Esophagus muscularis mucosa (tissue), 4 donors: ENCODE results near the gene STAT5B. TPM values are rescaled to one million over a fixed set of nuclear protein-coding genes. Genes with fewer than 3 reads are reported as not detected.
A peak's percentile ranks its signal among the peaks of the same experiment; 100 is the strongest.

Source experiments
- DNase-seq: peaks from one replicate; pipeline ENCODE4 v3.0.0-alpha.2; 2017; ENCODE audit errors: extremely low spot score
- H3K27ac ChIP-seq, 4 donors: fragments of 200-600 bp; sonication (generic); replicated peaks in 1 of 4; 1 replicate in 3 of 4; 2 replicates in 1 of 4; pipeline ENCODE4 v1.5.1; 2016 to 2019; ENCODE audit warnings: mild to moderate bottlenecking in 1 of 4
- H3K27me3 ChIP-seq, 4 donors: fragments of 200-600 bp; sonication (generic); one replicate each; pipeline versions ENCODE4 v1.5.1 to v1.6.0; 2016 to 2019
- H3K36me3 ChIP-seq, 4 donors: fragments of 200-600 bp; sonication (generic); one replicate each; pipeline ENCODE4 v1.5.1; 2016 to 2019
- H3K4me1 ChIP-seq, 4 donors: fragments of 200-600 bp; sonication (generic); one replicate each; pipeline ENCODE4 v1.5.1; 2016 to 2019
- H3K4me3 ChIP-seq, 4 donors: fragments of 200-600 bp; sonication (generic); 1 replicate in 2 of 4; 2 replicates in 2 of 4; pipeline ENCODE4 v1.5.1; 2016 to 2019; ENCODE audit warnings: mild to moderate bottlenecking in 4 of 4, moderate library complexity in 1 of 4
- H3K9me3 ChIP-seq, 4 donors: fragments of 200-600 bp; sonication (generic); 1 replicate in 3 of 4; 2 replicates in 1 of 4; pipeline ENCODE4 v1.5.1; 2016 to 2019
- CTCF ChIP-seq, 3 experiments: fragments of 200-600 bp in 2 of 3; fragments of 450-650 bp in 1 of 3; sonication (generic) in 2 of 3; IDR thresholded peaks; one replicate each; pipeline ENCODE4 v1.5.1; 2017 to 2019; ENCODE audit warnings: antibody characterized with exemption in 3 of 3, mild to moderate bottlenecking in 2 of 3, moderate library complexity in 1 of 3
- EP300 ChIP-seq: sonication (generic); formaldehyde crosslinking; IDR thresholded peaks from one replicate; pipeline ENCODE4 v1.6.1; 2017; ENCODE audit warnings: antibody characterized with exemption
- POLR2A ChIP-seq: fragments of 450-650 bp; IDR thresholded peaks from one replicate; pipeline ENCODE4 v1.6.1; 2017; ENCODE audit warnings: antibody characterized with exemption, moderate library complexity, mild to moderate bottlenecking, low read depth
- POLR2AphosphoS5 ChIP-seq, 2 donors: sonication (generic); formaldehyde crosslinking; IDR thresholded peaks; one replicate each; pipeline ENCODE4 v1.6.1; 2017; ENCODE audit warnings: antibody characterized with exemption in 2 of 2
- WGBS: methylation state at CpG from one replicate; pipeline ENCODE4 v1.1.5; 2018; 5-methylcytosine and 5-hydroxymethylcytosine counted together
- intact Hi-C: fragments of 100-400 bp; cut with DNase I; formaldehyde crosslinking; loops from one replicate; pipeline ENCODE4 v1.15.1; 2023
- total RNA-seq, 4 donors: library from RNA; depleted of rRNA; stranded (reverse); fragments of >200 nt; gene quantifications; one replicate each; pipeline versions ENCODE4 v1.1.0 to v1.2.1, GENCODE V29; 2016

STAT5B gene
- total RNA-seq, 4 donors from 2014 or later = 75.0 to 93.4 (median 85.2) TPM

DNA sequence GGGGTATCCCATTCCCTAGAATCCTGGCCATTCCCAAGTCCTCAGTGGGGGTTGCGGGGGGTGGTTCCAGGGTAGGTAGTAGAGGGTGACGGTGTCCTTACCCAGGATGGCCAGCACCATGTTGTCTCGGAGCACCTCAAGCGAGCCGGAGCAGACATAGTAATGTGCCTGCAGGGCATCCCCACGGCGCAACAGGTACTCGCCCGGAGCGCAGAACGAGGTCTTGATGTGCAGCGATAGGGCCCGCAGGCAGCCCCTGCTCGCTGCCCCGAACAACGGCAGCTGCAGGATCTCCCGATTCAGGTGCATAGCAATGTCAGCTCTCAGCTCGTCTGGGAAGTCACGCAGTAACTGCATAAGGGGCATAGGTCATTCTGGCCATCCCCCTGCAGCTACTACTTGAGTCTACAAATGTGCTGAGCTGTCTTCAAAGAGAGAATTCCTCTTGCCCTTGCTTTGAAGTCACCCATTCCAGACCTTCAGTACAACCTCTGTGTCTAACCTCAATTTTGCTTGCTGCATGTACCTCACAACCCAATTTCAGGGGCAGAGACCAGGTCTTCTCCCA lies 109.9 kb downstream of the STAT5B start:
- no peaks in the 10 kb centered on the region for H3K36me3 ChIP-seq
- DNase-seq = no peak
- no peak overlapping the region for H3K4me3 ChIP-seq
- H3K9me3 ChIP-seq = no peaks in the 10 kb centered on the region
- intact Hi-C loops = no loop called here
- H3K27me3 ChIP-seq = peaks cover 0 to 6% (median 0%) of the 10 kb centered on the region in 4 donors
- no peak overlapping the region for H3K27ac ChIP-seq
- WGBS = 88% methylated on average over 16 of the region's 19 CpGs
- no peaks in the 10 kb centered on the region for H3K4me1 ChIP-seq
- TF ChIP-seq POLR2AphosphoS5 (IDR thresholded peaks at IDR 0.05) = no peak
- no peak for TF ChIP-seq POLR2A
- no peak for TF ChIP-seq EP300
- no peak for TF ChIP-seq CTCF (IDR thresholded peaks at IDR 0.05)

- TF ChIP-seq EP300 = no peak
- TF ChIP-seq POLR2AphosphoS5 (IDR thresholded peaks at IDR 0.05) = no peak
- no peak for TF ChIP-seq POLR2A
- no peak for TF ChIP-seq CTCF (IDR thresholded peaks at IDR 0.05)
- Histone ChIP-seq H3K9me3 (no peaks in the 10 kb centered on the region), H3K4me1 (no peaks in the 10 kb centered on the region), H3K4me3 (no peak overlapping the region), H3K27me3 (peaks cover 0 to 6% (median 0%) of the 10 kb centered on the region in 4 donors), H3K27ac (no peak overlapping the region), H3K36me3 (no peaks in the 10 kb centered on the region)
- intact Hi-C loops = no loop called here
- DNase-seq = no peak
- 84% methylated on average over 6 of the region's 6 CpGs for WGBS
These were observed 110.4 kb downstream of the STAT5B start for GRCh38 chr17:42165751-42166150.

DNA sequence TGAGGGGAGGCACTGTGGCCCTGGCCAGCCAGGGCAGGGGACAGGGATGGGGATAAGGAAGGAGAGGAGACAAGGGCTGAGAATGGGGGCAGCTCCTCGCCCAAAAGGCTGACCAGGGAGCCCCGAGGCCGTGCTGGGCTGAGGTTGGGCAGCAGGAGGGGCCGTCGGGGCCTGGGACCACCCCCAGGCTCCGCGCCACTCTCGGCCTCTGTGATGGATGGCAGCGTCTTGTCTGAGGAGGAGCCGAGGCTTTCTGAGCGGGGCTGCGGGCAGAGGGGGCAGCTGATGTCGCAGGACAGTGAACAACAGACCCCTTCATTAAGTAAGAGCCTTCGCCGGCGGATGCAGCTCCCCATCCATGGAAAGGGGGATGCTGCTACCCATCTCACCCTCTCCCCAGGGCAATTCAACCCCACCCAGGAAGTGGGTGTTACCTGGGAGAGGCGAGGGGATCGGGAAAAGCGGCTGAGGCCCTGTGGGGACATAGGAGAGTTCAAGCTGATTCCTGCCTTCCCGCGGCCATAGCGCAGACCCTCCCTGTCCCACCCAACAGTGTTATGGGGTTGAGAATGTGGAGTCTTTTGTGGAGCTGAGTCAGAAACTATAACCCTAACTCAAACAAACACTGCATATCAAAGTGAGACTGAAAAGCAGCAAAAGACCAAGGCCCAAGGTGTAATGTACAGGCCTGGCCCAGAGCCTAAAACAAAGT lies 112.3 kb downstream of the STAT5B start:
- Histone ChIP-seq H3K4me1 (no peaks in the 10 kb centered on the region), H3K36me3 (no peaks in the 10 kb centered on the region), H3K9me3 (no peaks in the 10 kb centered on the region), H3K27me3 (peaks cover 0 to 6% (median 0%) of the 10 kb centered on the region in 4 donors), H3K4me3 (no peak overlapping the region), H3K27ac (no peak overlapping the region)
- no peak for TF ChIP-seq POLR2A
- no peak for TF ChIP-seq EP300
- no peak for TF ChIP-seq POLR2AphosphoS5 (IDR thresholded peaks at IDR 0.05)
- no peak for TF ChIP-seq CTCF (IDR thresholded peaks at IDR 0.05)
- 51% methylated on average over 22 of the region's 22 CpGs for WGBS
- intact Hi-C loops = no loop called here
- DNase-seq = no peak

DNA sequence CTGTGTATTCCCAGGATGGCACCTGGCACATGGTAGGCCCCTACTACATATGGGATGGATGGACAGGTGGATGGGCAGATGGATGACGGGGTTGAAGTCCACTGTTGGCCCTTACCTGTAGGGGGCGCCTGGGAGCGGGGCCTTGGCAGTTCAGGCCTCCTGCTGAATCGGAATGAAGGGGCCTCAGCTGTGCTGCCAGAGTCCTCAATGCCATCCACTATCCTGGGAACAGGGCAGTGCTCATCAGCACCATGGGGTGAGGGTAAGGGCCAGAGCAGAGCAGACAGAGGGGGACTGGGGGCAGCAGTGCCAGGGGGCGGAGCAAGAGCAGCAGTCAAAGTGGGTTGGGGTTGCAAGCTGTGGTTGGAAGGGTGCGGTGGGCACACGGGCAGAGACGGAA lies 113.1 kb downstream of the STAT5B start:
- intact Hi-C loops = no loop called here
- Histone ChIP-seq H3K27ac (no peak overlapping the region), H3K9me3 (no peaks in the 10 kb centered on the region), H3K4me3 (no peak overlapping the region), H3K36me3 (no peaks in the 10 kb centered on the region), H3K27me3 (peaks cover 0 to 6% (median 0%) of the 10 kb centered on the region in 4 donors), H3K4me1 (no peaks in the 10 kb centered on the region)
- TF ChIP-seq EP300 (no peak), CTCF (IDR thresholded peaks at IDR 0.05) (peak in 1 of 3 experiments; percentile 9), POLR2AphosphoS5 (IDR thresholded peaks at IDR 0.05) (no peak)
- no peak for DNase-seq
- WGBS = 54% methylated on average over 8 of the region's 8 CpGs
